Activated naive CD4-positive, alpha-beta T cell treated with Interleukin-2 at 50 U/mL for 16 hours (primary cell): ENCODE data around the gene RGL3.
A peak's percentile ranks its signal among the peaks of the same experiment; 100 is the strongest.
"Not testable (repeated sequence)": the region's sequence is repeated elsewhere in the genome, so short reads cannot be mapped to it uniquely, and the experiment has no call there.

ENCODE experiments used
- DNase-seq: peaks from one replicate; pipeline ENCODE4 v3.0.0-alpha.2; 2020

Gene RGL3

DNA sequence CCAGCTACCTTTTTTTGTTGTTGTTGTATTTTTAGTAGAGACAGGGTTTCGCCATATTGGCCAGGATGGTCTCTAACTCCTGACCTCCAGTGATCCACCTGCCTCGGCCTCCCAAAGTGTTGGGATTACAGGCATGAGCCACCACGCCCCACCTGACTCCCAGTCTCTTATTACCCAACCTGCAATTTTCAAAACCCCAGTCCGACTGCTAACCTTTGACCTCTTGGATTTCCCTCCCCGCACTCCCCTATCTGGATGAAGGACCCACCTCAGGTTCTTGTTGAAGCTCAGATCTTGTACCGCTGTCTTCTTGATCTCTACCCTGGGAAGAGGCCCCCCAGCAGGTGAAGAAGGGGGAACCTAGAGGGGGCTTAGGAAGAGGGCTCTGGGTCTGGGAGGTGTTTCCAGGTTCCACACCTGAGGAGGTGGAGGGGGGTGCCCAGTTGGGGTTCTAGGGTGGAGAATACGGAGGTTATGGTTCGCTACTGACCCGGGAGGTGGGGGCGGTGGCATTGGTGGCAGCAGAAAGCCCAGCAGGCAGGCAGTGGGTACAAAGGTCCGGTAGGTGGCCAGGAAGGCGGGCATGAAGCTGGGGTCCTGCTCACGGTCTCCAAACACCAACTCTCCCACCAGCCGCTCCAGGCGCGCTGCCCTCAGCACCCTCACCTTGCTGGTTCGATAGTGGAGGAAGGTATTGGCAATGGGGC is 2.6 kb downstream of the RGL3 start:
- no peak for DNase-seq

GRCh38 chr19:11414544-11414943 is 4.6 kb downstream of the RGL3 start:
- no peak for DNase-seq

- DNase-seq: no peak
Observed at GRCh38 chr19:11410682-11411081, 8.4 kb downstream of the RGL3 start.

DNA sequence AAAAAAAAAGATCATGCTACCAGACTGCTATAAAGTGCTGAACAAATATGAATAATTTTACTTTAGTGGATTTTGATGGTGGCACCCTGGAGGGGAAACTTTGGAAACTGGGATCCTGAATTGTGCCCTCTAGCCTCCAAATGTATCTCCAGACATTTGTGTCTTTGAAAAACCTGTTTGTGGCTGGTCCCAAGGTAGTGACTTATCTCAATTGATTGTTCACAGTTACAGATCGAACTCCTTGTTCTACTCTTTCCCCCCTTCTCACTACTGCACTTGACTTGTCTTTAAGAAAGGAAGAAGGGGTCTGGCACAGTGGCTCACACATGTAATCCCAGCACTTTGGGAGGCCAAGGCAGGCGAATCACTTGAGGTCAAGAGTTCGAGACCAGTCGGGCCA is 10.5 kb downstream of the RGL3 start:
- no peak for DNase-seq

DNA sequence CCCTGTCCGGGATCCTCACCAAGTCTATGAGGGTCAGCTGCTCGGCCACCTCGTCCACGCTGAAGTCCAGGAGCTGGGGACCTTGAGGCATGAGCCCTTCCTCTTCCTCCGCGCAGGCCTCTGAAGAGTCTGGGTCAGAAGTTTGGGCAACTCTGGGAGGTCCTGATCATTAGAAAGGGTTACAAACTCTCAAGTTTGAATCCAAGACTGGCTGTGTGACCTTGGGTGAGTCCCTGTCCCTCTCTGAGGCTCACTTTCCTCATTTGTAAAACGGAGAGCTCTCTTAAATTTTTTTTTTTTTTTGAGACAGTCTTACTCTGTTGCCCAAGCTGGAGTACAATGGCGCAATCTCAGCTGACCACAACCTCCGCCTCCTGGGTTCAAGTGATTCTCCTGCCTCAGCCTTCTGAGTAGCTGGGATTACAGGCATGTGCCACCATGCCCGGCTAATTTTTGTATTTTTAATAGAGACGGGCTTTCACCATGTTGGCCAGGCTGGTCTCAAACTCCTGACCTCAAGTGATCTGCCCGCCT is 12.3 kb downstream of the RGL3 start:
- not testable (repeated sequence) for DNase-seq

- DNase-seq: peak; percentile 34
Observed at GRCh38 chr19:11405846-11406643, 13.1 kb downstream of the RGL3 start.

DNA sequence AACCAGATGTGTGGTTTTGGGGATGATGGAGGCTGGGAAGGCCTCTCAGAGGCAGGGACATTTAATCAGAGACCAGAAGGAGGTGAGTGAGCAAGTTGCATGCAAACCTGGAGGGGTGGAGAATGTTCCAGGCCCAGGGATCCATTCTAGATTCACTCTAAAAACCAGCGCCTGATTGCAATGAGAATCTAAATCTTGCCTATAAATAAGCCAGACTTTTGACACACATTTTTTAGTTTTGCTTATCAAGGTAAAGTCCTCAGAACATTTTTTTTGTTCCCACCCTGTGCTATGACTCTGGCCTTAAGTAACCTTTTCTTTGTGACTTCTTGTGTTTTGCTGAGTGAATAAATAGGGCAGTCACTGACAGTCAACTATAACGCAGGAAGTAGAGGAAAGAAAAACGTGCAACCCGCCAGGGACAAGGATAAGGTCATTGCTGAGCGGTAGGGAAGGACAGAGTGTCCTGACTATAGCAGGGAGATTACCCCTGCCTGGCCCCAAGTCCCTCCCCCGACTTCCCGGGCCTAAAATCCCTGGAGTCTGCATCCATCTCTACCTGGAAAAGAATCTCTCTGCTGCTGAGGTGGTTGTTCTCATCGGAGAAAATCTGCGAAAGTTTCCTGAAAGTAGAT is 14.4 kb downstream of the RGL3 start:
- DNase-seq: no peak

- no peak for DNase-seq
Observed at GRCh38 chr19:11401808-11402543, 17.1 kb downstream of the RGL3 start.

DNA sequence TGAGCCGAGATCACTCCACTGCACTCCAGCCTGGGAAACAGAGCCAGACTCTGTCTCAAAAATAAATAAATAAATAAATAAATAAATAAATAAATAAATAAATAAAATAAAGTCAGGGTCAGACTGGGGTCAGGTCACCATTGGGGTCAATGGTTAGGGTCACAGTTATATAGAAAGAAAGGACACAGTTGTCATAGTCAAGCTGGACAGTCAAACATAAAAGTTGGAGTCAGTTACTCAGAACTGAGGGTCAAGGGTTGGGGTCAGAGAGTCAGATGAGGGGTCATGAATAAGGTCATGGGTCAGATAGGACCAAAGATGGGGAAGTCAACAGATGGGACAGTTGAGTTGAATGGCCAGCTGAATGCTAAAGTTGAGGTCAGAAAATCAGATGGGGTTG is 18.3 kb downstream of the RGL3 start:
- DNase-seq: no peak

- no peak for DNase-seq
Observed at GRCh38 chr19:11399667-11400066, 19.4 kb downstream of the RGL3 start.

DNA sequence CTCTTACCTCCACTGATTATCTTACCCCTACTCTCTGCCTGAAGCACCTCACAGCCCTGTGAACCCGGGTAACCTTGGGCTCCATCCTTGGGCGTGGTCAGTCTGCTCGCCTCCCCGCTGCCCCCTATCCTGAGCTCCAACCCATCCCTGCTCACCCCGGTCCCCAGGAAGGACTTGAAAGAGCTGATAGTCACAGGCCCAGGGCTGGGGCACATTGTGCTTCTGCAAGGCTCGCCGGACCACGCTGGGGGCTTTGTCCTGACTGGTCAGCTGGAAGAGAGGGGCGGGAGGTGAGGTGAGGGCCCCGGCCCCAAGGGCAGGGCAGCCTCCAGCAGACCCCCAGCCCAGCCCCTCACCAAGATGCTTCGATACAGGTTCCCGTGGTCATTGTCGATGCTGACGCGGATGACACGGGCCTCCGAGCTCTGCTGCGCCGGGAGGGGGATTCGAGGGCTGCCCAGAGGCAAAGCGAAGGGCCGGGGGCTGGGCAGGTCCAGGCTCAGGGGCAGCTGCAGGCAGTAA is 22.0 kb downstream of the RGL3 start:
- no peak for DNase-seq

DNA sequence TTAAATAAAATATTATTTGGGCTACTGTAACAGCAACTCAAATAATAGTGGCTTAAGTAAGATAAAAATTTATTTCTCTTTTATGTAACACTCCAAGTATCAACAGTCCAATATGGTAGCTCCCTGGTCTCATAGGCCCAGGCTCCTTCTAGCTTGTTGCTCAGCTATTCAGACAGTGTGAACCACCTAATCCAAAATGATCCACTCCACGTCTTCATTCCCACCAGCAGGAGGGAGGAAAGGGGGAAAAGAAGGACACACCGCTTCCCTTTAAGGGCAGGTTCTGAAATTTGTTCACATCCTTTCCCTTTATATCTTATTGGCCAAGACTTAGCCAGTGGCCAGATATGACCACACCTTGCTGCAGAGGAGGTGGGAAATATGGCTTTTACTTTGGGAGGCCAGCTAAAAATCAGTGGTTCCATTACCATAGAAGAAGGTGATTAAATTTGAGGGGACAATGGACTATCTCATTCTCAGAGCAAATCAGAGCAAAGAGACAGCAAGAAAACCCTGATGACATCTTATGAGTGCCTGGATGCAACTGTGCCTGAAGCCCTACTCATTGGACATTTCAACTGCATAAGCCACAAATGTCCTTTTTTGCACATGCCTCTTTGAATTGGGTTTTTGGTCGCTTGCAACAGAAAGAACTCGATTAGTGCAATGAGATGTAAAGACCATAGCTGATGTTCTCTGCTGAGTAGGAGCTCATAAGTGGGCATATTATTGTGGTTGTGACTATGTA is 28.0 kb downstream of the RGL3 start:
- no peak for DNase-seq

- DNase-seq: no peak
Observed at GRCh38 chr19:11390359-11390758, 28.8 kb downstream of the RGL3 start.

DNA sequence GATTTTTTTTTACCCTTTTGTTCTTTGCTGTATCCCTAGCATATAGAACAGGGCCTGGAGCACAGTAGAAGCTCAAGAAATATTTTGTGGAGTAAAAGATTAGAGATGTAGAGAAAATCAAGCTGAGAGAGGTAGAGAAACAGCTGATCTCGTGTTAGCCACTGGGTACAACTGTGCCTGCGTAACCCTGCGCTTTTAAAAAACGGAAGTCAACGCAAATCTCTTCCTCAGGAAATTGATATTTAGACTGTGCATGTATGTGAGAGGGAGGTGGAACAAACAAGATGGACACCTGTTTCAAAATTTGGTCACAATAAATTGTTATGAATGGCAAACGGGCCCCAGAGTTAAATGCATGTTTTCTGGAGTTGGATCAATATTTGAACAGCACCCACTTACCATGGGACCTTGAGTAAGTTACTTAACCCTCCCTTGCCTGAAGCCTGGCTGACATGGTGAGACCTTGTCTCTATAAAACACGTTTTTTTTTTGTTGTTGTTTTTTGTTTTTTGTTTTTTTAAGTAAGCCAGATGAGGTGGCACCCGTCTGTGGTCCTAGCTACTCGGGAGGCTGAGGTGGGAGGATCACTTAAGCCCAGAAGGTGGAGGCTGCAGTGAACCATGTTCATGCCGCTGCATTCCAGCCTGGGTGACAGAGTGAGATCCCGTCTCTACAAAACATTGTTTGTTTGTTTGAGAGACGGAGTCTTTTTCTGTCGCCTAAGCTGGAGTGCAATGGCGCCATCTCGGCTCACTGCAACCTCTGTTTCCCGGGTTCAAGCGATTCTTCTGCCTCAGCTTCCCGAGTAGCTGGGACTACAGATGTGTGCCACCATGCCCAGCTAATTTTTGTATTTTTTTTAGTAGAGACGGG is 31.7 kb downstream of the RGL3 start:
- DNase-seq: no peak

DNA sequence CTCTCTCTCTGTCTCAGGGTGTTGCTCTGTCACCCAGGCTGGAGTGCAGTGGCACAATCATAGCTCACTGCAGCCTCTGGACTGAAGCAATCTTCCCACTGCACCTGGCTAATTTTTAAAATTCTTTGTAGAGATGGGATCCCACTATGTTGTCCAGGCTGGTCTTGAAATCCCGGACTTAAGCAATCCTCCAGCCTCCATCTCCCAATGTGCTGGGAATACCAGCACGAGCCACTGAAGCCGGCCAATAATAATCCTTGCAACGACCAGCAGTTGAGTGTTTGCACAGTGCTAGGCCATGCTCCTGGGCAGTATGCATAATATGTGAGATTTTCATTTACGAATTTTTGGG is 34.4 kb downstream of the RGL3 start:
- no peak for DNase-seq

GRCh38 chr19:11383706-11384048 is 35.4 kb downstream of the RGL3 start:
- DNase-seq: no peak

- peak; percentile 40 for DNase-seq
Observed at GRCh38 chr19:11382898-11383705, 36.0 kb downstream of the RGL3 start.

- peak; percentile 97 for DNase-seq
Observed at GRCh38 chr19:11380653-11381537, 38.2 kb downstream of the RGL3 start.

DNA sequence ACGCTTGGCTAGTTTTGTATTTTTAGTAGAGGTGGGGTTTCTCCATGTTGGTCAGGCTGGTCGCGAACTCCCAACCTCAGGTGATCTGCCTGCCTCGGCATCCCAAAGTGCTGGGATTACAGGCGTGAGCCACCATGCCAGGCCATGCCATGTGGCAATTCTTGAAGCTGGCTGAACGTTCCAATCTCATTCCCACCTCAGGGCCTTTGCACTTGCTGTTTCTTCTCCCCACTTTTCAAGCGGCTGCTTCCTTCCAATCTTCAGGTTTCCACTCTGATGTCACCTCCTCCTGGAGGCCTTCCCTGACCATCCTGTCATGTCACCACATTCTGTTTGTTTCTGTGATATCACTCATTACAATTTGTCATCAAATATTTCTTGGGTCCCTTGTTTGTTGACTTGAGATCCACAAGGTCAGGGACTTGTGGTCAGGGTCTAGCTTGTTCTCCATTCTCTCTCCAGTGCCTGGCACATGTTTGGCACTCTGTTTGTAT is 39.2 kb downstream of the RGL3 start:
- no peak for DNase-seq
